B cell (primary cell): Measurements from ENCODE around the gene ROR2. TPM values are rescaled to one million over a fixed set of nuclear protein-coding genes. Genes with fewer than 3 reads are reported as not detected.

Experiments
- ATAC-seq: fragments of 200-7000 bp; cut with Tn5 transposase; one replicate; pipeline ENCODE4 v1.10.0; 2021; ENCODE audit warnings: low read depth, mild to moderate bottlenecking, moderate number of reproducible peaks, moderate library complexity
- CTCF ChIA-PET: fragments of 350-600 bp; sonication (Branson Sonifier 250); formaldehyde crosslinking; loops from one replicate; lab custom pipeline; 2021; ENCODE audit warnings: antibody characterized with exemption, inconsistent platforms; lab: Charles Lee
- POLR2A ChIA-PET: fragments of 350-600 bp; sonication (Branson Sonifier 250); formaldehyde crosslinking; loops from one replicate; lab custom pipeline; 2021; ENCODE audit warnings: antibody characterized with exemption; lab: Charles Lee
- DNase-seq: peaks from one replicate; pipeline ENCODE4 v3.0.0; 2013
- H2AFZ ChIP-seq: 2 replicates; pipeline ENCODE4 v1.6.1; 2012; ENCODE audit warnings: mild to moderate bottlenecking, low read depth, low read length; ENCODE audit not compliant: insufficient read depth, poor library complexity, severe bottlenecking
- H3K27ac ChIP-seq, 2 donors: 1 replicate in 1 of 2; 2 replicates in 1 of 2; pipeline ENCODE4 v1.5.1; 2012 to 2013; ENCODE audit warnings: low read length in 2 of 2, mild to moderate bottlenecking in 2 of 2, moderate library complexity in 1 of 2
- H3K27me3 ChIP-seq, 4 experiments: fragments of 200-600 bp in 1 of 4; sonication (generic) in 1 of 4; replicated peaks in 1 of 4; 1 replicate in 2 of 4; 2 replicates in 2 of 4; pipeline versions ENCODE4 v1.6.1 to v1.7.0; 2013 to 2016; ENCODE audit warnings: low read length in 3 of 4, mild to moderate bottlenecking in 2 of 4, mixed read lengths in 1 of 4, moderate library complexity in 1 of 4; ENCODE audit not compliant: insufficient read depth in 4 of 4, control insufficient read depth in 3 of 4; ENCODE audit errors: control extremely low read depth in 1 of 4
- H3K36me3 ChIP-seq, 2 experiments: replicated peaks in 1 of 2; 1 replicate in 1 of 2; 2 replicates in 1 of 2; pipeline versions ENCODE4 v1.6.1 to v1.7.1; 2013; ENCODE audit warnings: low read length in 1 of 2; ENCODE audit not compliant: insufficient read depth in 2 of 2, control insufficient read depth in 1 of 2; ENCODE audit errors: control extremely low read depth in 1 of 2, extremely low read depth in 1 of 2
- H3K4me1 ChIP-seq, 2 donors: fragments of 200-600 bp in 1 of 2; sonication (generic) in 1 of 2; 1 replicate in 1 of 2; 2 replicates in 1 of 2; pipeline versions ENCODE4 v1.5.1 to v1.6.1; 2013 to 2017; ENCODE audit warnings: low read length in 2 of 2; ENCODE audit not compliant: control insufficient read depth in 2 of 2, insufficient read depth in 2 of 2
- H3K4me2 ChIP-seq: replicated peaks from 2 replicates; pipeline ENCODE3; 2012; ENCODE audit warnings: mild to moderate bottlenecking, low read depth, low read length; ENCODE audit not compliant: poor library complexity, severe bottlenecking
- H3K4me3 ChIP-seq, 5 experiments: fragments of 200-600 bp in 1 of 5; sonication (generic) in 1 of 5; 1 replicate in 3 of 5; 2 replicates in 2 of 5; pipeline versions ENCODE4 v1.5.1 to v1.7.0; 2011 to 2016; ENCODE audit warnings: low read length in 4 of 5, mild to moderate bottlenecking in 4 of 5, low read depth in 2 of 5, control low read depth in 1 of 5, moderate library complexity in 1 of 5; ENCODE audit not compliant: insufficient read depth in 1 of 5; ENCODE audit errors: control extremely low read depth in 1 of 5, extremely low read depth in 1 of 5
- H3K79me2 ChIP-seq: fragments of 200-600 bp; sonication (generic); one replicate; pipeline ENCODE4 v1.6.0; 2016; ENCODE audit warnings: low read length; ENCODE audit not compliant: control insufficient read depth, insufficient read depth
- H3K9ac ChIP-seq: fragments of 200-600 bp; sonication (generic); 2 replicates; pipeline ENCODE4 v1.6.1; 2017; ENCODE audit warnings: mild to moderate bottlenecking, low read length, moderate library complexity
- H3K9me3 ChIP-seq, 3 donors: one replicate each; pipeline versions ENCODE4 v1.6.1 to v1.7.1; 2013; ENCODE audit warnings: low read length in 2 of 3; ENCODE audit not compliant: control insufficient read depth in 2 of 3, insufficient read depth in 1 of 3; ENCODE audit errors: control extremely low read depth in 1 of 3
- H4K20me1 ChIP-seq: 2 replicates; pipeline ENCODE4 v1.6.0; 2012; ENCODE audit warnings: mild to moderate bottlenecking, low read length; ENCODE audit not compliant: insufficient read depth, control insufficient read depth, poor library complexity, severe bottlenecking
- H3K27ac Mint-ChIP-seq: one replicate; pipeline ENCODE4 v1.8.0; 2021; ENCODE audit warnings: mixed read lengths
- H3K27me3 Mint-ChIP-seq: one replicate; pipeline ENCODE4 v1.8.0; 2021; ENCODE audit warnings: mixed read lengths
- H3K4me1 Mint-ChIP-seq: one replicate; pipeline ENCODE4 v1.8.0; 2021; ENCODE audit warnings: mixed read lengths
- H3K4me3 Mint-ChIP-seq: one replicate; pipeline ENCODE4 v1.8.0; 2021; ENCODE audit warnings: mixed read lengths
- H3K9me3 Mint-ChIP-seq: one replicate; pipeline ENCODE4 v1.8.0; 2022; ENCODE audit warnings: mixed read lengths; ENCODE audit not compliant: insufficient read depth
- CTCF ChIP-seq: fragments of 200-600 bp; IDR thresholded peaks from one replicate; pipeline ENCODE4 v1.8.0; 2022; ENCODE audit warnings: antibody characterized with exemption, mild to moderate bottlenecking
- EZH2 ChIP-seq: IDR thresholded peaks from 2 replicates; pipeline ENCODE4 v1.6.1; 2012; ENCODE audit warnings: borderline replicate concordance, low read depth, mild to moderate bottlenecking, moderate library complexity, low read length; ENCODE audit not compliant: insufficient read depth, poor library complexity, severe bottlenecking
- WGBS: methylation state at CpG from one replicate; pipeline ENCODE4 v1.1.5; 2013; ENCODE audit warnings: missing lambda C conversion rate; ENCODE audit not compliant: insufficient coverage; 5-methylcytosine and 5-hydroxymethylcytosine counted together
- intact Hi-C: fragments of 100-400 bp; cut with micrococcal nuclease; formaldehyde crosslinking; loops from one replicate; pipeline ENCODE4 v1.10.0; 2022
- polyA plus RNA-seq: library from polyadenylated mRNA; depleted of rRNA; stranded (reverse); fragments of >200 nt; gene quantifications from 2 replicates; pipeline ENCODE4 v1.2.3, GENCODE V29; 2012
- total RNA-seq, 2 donors: library from RNA; stranded (reverse); fragments of 120-200 nt in 1 of 2; gene quantifications; 1 replicate in 1 of 2; 2 replicates in 1 of 2; pipeline versions ENCODE4 v1.2.3 to v1.2.4, GENCODE V29; 2013 to 2022

ROR2 gene
- total and polyA plus RNA-seq, 2 donors (not counting 1 experiment from before 2014, with no cell fraction given): 0.21 to 0.49 TPM

GRCh38 chr9:91883503-91883902 lies 66.5 kb downstream of the ROR2 start:
- H3K4me2 ChIP-seq: no peak overlapping the region
- H3K27ac Mint-ChIP-seq: no peak overlapping the region
- TF ChIP-seq EZH2 (no peak), CTCF (no peak)
- H3K27ac ChIP-seq: no peak overlapping the region
- H3K4me3 ChIP-seq: no peak overlapping the region
- DNase-seq: no peak
- no peak overlapping the region for H3K4me3 Mint-ChIP-seq
- H3K9me3 ChIP-seq: no peaks in the 10 kb centered on the region
- no peaks in the 10 kb centered on the region for H3K27me3 ChIP-seq
- no peaks in the 10 kb centered on the region for H4K20me1 ChIP-seq
- POLR2A ChIA-PET: no interaction called here
- CTCF ChIA-PET: no interaction called here
- ATAC-seq: no peak
- no peak overlapping the region for H2AFZ ChIP-seq
- H3K9me3 Mint-ChIP-seq: no peaks in the 10 kb centered on the region
- intact Hi-C loops: loop anchor here (10.0 kb wide), 1 partner anchor 109 kb away; no protein-coding TSS in a partner anchor
- no peaks in the 10 kb centered on the region for H3K36me3 ChIP-seq
- no peaks in the 10 kb centered on the region for H3K4me1 Mint-ChIP-seq
- H3K27me3 Mint-ChIP-seq: peaks cover 8% of the 10 kb centered on the region
- no peak overlapping the region for H3K9ac ChIP-seq
- H3K4me1 ChIP-seq: no peaks in the 10 kb centered on the region
- no peaks in the 10 kb centered on the region for H3K79me2 ChIP-seq
- 83% methylated on average over 3 of the region's 3 CpGs for WGBS

GRCh38 chr9:91882627-91883026 lies 67.4 kb downstream of the ROR2 start:
- WGBS: 86% methylated on average over 3 of the region's 4 CpGs
- no peaks in the 10 kb centered on the region for H3K27me3 ChIP-seq
- no peaks in the 10 kb centered on the region for H3K4me1 ChIP-seq
- no peaks in the 10 kb centered on the region for H3K36me3 ChIP-seq
- peaks cover 5% of the 10 kb centered on the region for H3K27me3 Mint-ChIP-seq
- H3K4me2 ChIP-seq: no peak overlapping the region
- no peaks in the 10 kb centered on the region for H4K20me1 ChIP-seq
- DNase-seq (no peak), ATAC-seq (no peak)
- H3K4me1 Mint-ChIP-seq: no peaks in the 10 kb centered on the region
- H2AFZ ChIP-seq: no peak overlapping the region
- H3K9me3 Mint-ChIP-seq: no peaks in the 10 kb centered on the region
- H3K79me2 ChIP-seq: no peaks in the 10 kb centered on the region
- intact Hi-C loops: loop anchor here (10.0 kb wide), 1 partner anchor 108 kb away; no protein-coding TSS in a partner anchor
- no peak overlapping the region for H3K4me3 ChIP-seq
- ChIA-PET POLR2A (no interaction called here), CTCF (no interaction called here)
- no peaks in the 10 kb centered on the region for H3K9me3 ChIP-seq
- no peak overlapping the region for H3K4me3 Mint-ChIP-seq
- H3K9ac ChIP-seq: no peak overlapping the region
- no peak for TF ChIP-seq CTCF
- no peak for TF ChIP-seq EZH2
- no peak overlapping the region for H3K27ac ChIP-seq
- H3K27ac Mint-ChIP-seq: no peak overlapping the region
